ENCODE data around the gene ZNF492. TPM values are rescaled to one million over a fixed set of nuclear protein-coding genes. Genes with fewer than 3 reads are reported as not detected.

Gene ZNF492
- total and polyA plus RNA-seq, 2 of the 8 experiments (the other 6 are each of a cell fraction or from before 2014, with no cell fraction given): not detected

Small RNAs within 50 kb of the gene (small RNA-seq; reads per million reads assigned to genes)
- not detected for gene AC011467.2 (ENCODE audit: insufficient read depth)

Other genes starting within 250 kb of the ZNF492 start
- not detected in 2 replicates for gene ZNF98, start 212.0 kb upstream of the ZNF492 start, total RNA-seq (2021; fragmentation: NEBNext Ultra II Directional; extraction: Animal tissue kit (Norgen Biotek cat#: 25700))
- not detected in 2 replicates for gene ZNF98, start 212.0 kb upstream of the ZNF492 start, polyA plus RNA-seq (2011; rRNA removed)
- gene ZNF99, start 149.8 kb downstream of the ZNF492 start, total RNA-seq (2021; fragmentation: NEBNext Ultra II Directional; extraction: Animal tissue kit (Norgen Biotek cat#: 25700)): not detected in 2 replicates
- gene ZNF99, start 149.8 kb downstream of the ZNF492 start, polyA plus RNA-seq (2011; rRNA removed): not detected in 2 replicates
- gene ZNF723, start 198.0 kb downstream of the ZNF492 start, total RNA-seq (2021; fragmentation: NEBNext Ultra II Directional; extraction: Animal tissue kit (Norgen Biotek cat#: 25700)): not detected in 2 replicates
- gene ZNF723, start 198.0 kb downstream of the ZNF492 start, polyA plus RNA-seq (2011; rRNA removed): not detected in 2 replicates

All from H1 (cell line).